ENCODE data around the gene CTRL. TPM values are rescaled to one million over a fixed set of nuclear protein-coding genes. Genes with fewer than 3 reads are reported as not detected.
A peak's percentile ranks its signal among the peaks of the same experiment; 100 is the strongest.

CTRL gene
- polyA plus RNA-seq, 3 donors: 0.69 to 17.4 (median 1.6) TPM

DNA sequence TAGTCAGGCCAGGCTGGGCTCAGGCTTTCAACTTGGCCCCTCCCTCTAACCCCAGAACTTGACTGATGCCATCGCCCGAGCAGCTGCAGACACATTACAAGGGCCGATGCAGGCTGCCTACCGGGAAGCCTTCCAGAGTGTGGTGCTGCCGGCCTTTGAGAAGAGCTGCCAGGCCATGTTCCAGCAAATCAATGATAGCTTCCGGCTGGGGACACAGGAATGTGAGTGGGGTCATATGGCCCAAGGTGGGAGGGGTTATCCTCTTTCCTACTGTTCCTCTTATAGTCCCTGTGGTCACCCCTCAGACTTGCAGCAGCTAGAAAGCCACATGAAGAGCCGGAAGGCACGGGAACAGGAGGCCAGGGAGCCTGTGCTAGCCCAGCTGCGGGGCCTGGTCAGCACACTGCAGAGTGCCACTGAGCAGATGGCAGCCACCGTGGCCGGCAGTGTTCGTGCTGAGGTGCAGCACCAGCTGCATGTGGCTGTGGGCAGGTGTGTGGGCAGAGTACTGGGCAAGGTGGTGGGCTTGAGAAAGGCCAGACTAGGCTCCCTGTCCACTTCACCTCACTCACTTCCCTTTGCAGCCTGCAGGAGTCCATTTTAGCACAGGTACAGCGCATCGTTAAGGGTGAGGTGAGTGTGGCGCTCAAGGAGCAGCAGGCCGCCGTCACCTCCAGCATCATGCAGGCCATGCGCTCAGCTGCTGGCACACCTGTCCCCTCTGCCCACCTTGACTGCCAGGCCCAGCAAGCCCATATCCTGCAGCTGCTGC, 49.1 kb downstream of the CTRL start:
- no peaks in the 10 kb centered on the region for H3K4me1 Mint-ChIP-seq
- Histone ChIP-seq H4K20me1 (ENCODE audit: insufficient read depth, low read length) (peaks cover 3% of the 10 kb centered on the region), H3K36me3 (replicated peaks in 1 of 2; ENCODE audit: control insufficient read depth in 1 of 2, insufficient read depth in 2 of 2, low read length in 2 of 2) (peaks cover 88 to 97% of the 10 kb centered on the region in 2 donors), H3K4me2 (replicated peaks; ENCODE audit: extremely low read depth, low read length, poor library complexity, severe bottlenecking) (no peak overlapping the region), H3K27ac (ENCODE audit: low read depth in 1 of 2, low read length in 2 of 2) (no peak overlapping the region), H3K9ac (ENCODE audit: insufficient read depth, low read length, poor library complexity, severe bottlenecking) (no peak overlapping the region), H3K4me3 (replicated peaks in 1 of 3; ENCODE audit: low read depth in 2 of 3, low read length in 3 of 3) (no peak overlapping the region), H3K4me1 (ENCODE audit: control insufficient read depth in 1 of 2, insufficient read depth in 2 of 2, low read length in 2 of 2) (no peaks in the 10 kb centered on the region), H3K79me2 (ENCODE audit: insufficient read depth, low read length) (no peaks in the 10 kb centered on the region), H3K27me3 (ENCODE audit: control insufficient read depth in 2 of 2, insufficient read depth in 2 of 2, low read length in 2 of 2) (no peaks in the 10 kb centered on the region), H2AFZ (ENCODE audit: insufficient read depth, low read depth, low read length, poor library complexity, severe bottlenecking) (no peak overlapping the region), H3K9me3 (replicated peaks in 1 of 2; ENCODE audit: control insufficient read depth in 1 of 2, insufficient read depth in 1 of 2, low read length in 2 of 2) (no peaks in the 10 kb centered on the region)
- no peaks in the 10 kb centered on the region for H3K9me3 Mint-ChIP-seq
- H3K27me3 Mint-ChIP-seq (ENCODE audit: low read depth in 3 of 3): peaks cover 0 to 2% (median 2%) of the 10 kb centered on the region in 3 donors
- peak overlapping the region in 3 of 7 donors; percentile 35 to 64 (median 55) for H3K27ac Mint-ChIP-seq
- DNase-seq: no peak
- no peak overlapping the region for H3K4me3 Mint-ChIP-seq
- WGBS (ENCODE audit: insufficient coverage): 96% methylated on average over 9 of the region's 18 CpGs
- intact Hi-C loops (cut with micrococcal nuclease): loop anchor here (2.0 to 10.0 kb wide), 3 partner anchors 180 to 352 kb away; partner anchors contain the start of gene ESRP2 (in 1 of the 2)
- TF ChIP-seq, protein P1, sequence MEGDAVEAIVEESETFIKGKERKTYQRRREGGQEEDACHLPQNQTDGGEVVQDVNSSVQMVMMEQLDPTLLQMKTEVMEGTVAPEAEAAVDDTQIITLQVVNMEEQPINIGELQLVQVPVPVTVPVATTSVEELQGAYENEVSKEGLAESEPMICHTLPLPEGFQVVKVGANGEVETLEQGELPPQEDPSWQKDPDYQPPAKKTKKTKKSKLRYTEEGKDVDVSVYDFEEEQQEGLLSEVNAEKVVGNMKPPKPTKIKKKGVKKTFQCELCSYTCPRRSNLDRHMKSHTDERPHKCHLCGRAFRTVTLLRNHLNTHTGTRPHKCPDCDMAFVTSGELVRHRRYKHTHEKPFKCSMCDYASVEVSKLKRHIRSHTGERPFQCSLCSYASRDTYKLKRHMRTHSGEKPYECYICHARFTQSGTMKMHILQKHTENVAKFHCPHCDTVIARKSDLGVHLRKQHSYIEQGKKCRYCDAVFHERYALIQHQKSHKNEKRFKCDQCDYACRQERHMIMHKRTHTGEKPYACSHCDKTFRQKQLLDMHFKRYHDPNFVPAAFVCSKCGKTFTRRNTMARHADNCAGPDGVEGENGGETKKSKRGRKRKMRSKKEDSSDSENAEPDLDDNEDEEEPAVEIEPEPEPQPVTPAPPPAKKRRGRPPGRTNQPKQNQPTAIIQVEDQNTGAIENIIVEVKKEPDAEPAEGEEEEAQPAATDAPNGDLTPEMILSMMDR (IDR thresholded peaks at IDR 0.05): no peak
- peaks cover 73 to 96% of the 10 kb centered on the region in 2 donors for H3K36me3 Mint-ChIP-seq

DNA sequence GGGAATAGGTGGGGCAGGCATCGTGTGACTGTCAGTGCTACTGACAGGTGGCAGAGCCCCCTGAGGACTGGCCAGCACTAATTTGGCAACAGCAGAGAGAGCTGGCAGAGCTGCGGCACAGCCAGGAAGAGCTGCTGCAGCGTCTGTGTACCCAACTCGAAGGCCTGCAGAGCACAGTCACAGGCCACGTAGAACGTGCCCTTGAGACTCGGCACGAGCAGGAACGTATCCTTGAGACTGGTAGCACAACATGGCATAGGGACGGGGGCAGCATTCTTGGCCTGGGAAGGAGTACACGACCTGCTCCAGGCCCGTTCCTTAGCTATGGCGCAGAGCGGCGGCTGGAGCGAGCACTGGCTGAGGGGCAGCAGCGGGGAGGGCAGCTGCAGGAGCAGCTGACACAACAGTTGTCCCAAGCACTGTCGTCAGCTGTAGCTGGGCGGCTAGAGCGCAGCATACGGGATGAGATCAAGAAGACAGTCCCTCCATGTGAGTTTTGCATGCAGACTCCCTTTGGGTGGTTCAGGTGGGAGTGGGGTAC, 50.0 kb downstream of the CTRL start:
- DNase-seq: no peak
- H3K27me3 ChIP-seq (ENCODE audit: control insufficient read depth in 2 of 2, insufficient read depth in 2 of 2, low read length in 2 of 2): no peaks in the 10 kb centered on the region
- H3K9ac ChIP-seq (ENCODE audit: insufficient read depth, low read length, poor library complexity, severe bottlenecking): no peak overlapping the region
- H3K27me3 Mint-ChIP-seq (ENCODE audit: low read depth in 3 of 3): peaks cover 0 to 2% (median 2%) of the 10 kb centered on the region in 3 donors
- H2AFZ ChIP-seq (ENCODE audit: insufficient read depth, low read depth, low read length, poor library complexity, severe bottlenecking): no peak overlapping the region
- TF ChIP-seq, protein P1 (IDR thresholded peaks at IDR 0.05): no peak
- H3K4me3 Mint-ChIP-seq: no peak overlapping the region
- H3K4me1 Mint-ChIP-seq: no peaks in the 10 kb centered on the region
- 92% methylated on average over 19 of the region's 21 CpGs for WGBS (ENCODE audit: insufficient coverage)
- H3K9me3 Mint-ChIP-seq: no peaks in the 10 kb centered on the region
- H3K4me2 ChIP-seq (replicated peaks; ENCODE audit: extremely low read depth, low read length, poor library complexity, severe bottlenecking): no peak overlapping the region
- H3K27ac Mint-ChIP-seq: peak overlapping the region in 1 of 7 donors; percentile 4
- intact Hi-C loops (cut with micrococcal nuclease): loop anchor here (2.0 to 10.0 kb wide), 3 partner anchors 181 to 353 kb away; partner anchors contain the start of gene ESRP2 (in 1 of the 2)
- no peak overlapping the region for H3K4me3 ChIP-seq (replicated peaks in 1 of 3; ENCODE audit: low read depth in 2 of 3, low read length in 3 of 3)
- H3K36me3 Mint-ChIP-seq: peaks cover 81 to 97% of the 10 kb centered on the region in 2 donors
- peaks cover 8% of the 10 kb centered on the region for H4K20me1 ChIP-seq (ENCODE audit: insufficient read depth, low read length)
- H3K4me1 ChIP-seq (ENCODE audit: control insufficient read depth in 1 of 2, insufficient read depth in 2 of 2, low read length in 2 of 2): no peaks in the 10 kb centered on the region
- H3K36me3 ChIP-seq (replicated peaks in 1 of 2; ENCODE audit: control insufficient read depth in 1 of 2, insufficient read depth in 2 of 2, low read length in 2 of 2): peaks cover 97 to 100% of the 10 kb centered on the region in 2 donors
- H3K27ac ChIP-seq (ENCODE audit: low read depth in 1 of 2, low read length in 2 of 2): no peak overlapping the region
- H3K9me3 ChIP-seq (replicated peaks in 1 of 2; ENCODE audit: control insufficient read depth in 1 of 2, insufficient read depth in 1 of 2, low read length in 2 of 2): no peaks in the 10 kb centered on the region
- H3K79me2 ChIP-seq (ENCODE audit: insufficient read depth, low read length): peaks cover 2% of the 10 kb centered on the region

Data from CD14-positive monocyte (primary cell).